Measurements from ENCODE around the gene UTP15.
A peak's percentile ranks its signal among the peaks of the same experiment; 100 is the strongest.

UTP15 gene

GRCh38 chr5:73565969-73566547 is 515 bp downstream of the UTP15 start:
- DNase-seq, result no peak

- no peak for DNase-seq
These were observed 17.0 kb downstream of the UTP15 start for GRCh38 chr5:73582285-73583145.

GRCh38 chr5:73587923-73588322 is 22.4 kb downstream of the UTP15 start:
- DNase-seq, result no peak

- peak; percentile 83 for DNase-seq
These were observed 25.7 kb downstream of the UTP15 start for GRCh38 chr5:73591102-73591695.

GRCh38 chr5:73591698-73592501 is 26.4 kb downstream of the UTP15 start:
- peak; percentile 69 for DNase-seq

GRCh38 chr5:73592551-73592950 is 27.0 kb downstream of the UTP15 start:
- peak; percentile 82 for DNase-seq

- peak; percentile 44 for DNase-seq
These were observed 31.3 kb downstream of the UTP15 start for GRCh38 chr5:73596705-73597328.

- no peak for DNase-seq
These were observed 33.8 kb downstream of the UTP15 start for GRCh38 chr5:73599380-73599779.

- no peak for DNase-seq
These were observed 38.5 kb downstream of the UTP15 start for GRCh38 chr5:73603998-73604397.

GRCh38 chr5:73605223-73606087 is 39.9 kb downstream of the UTP15 start:
- DNase-seq, result peak; percentile 68

GRCh38 chr5:73606206-73606753 is 40.7 kb downstream of the UTP15 start:
- DNase-seq, result peak; percentile 59

- DNase-seq, result no peak
These were observed 41.7 kb downstream of the UTP15 start for GRCh38 chr5:73607228-73607627.

- no peak for DNase-seq
These were observed 47.3 kb downstream of the UTP15 start for GRCh38 chr5:73612799-73613198.

- DNase-seq, result no peak
These were observed 49.5 kb downstream of the UTP15 start for GRCh38 chr5:73615085-73615484.

GRCh38 chr5:73615947-73616346 is 50.4 kb downstream of the UTP15 start:
- no peak for DNase-seq

GRCh38 chr5:73617510-73618279 is 52.2 kb downstream of the UTP15 start:
- peak; percentile 59 for DNase-seq

GRCh38 chr5:73619606-73620333 is 54.2 kb downstream of the UTP15 start:
- DNase-seq, result no peak

GRCh38 chr5:73620334-73620687 is 54.8 kb downstream of the UTP15 start:
- no peak for DNase-seq

GRCh38 chr5:73623060-73623459 is 57.5 kb downstream of the UTP15 start:
- DNase-seq, result no peak

- DNase-seq, result no peak
These were observed 58.4 kb downstream of the UTP15 start for GRCh38 chr5:73623901-73624404.

Data from EL (cell line).